Inflammatory macrophage treated with lipopolysaccharide for 4 hours (primary cell): ENCODE data around the gene GPX2.
A peak's percentile ranks its signal among the peaks of the same experiment; 100 is the strongest.

Experiments used
- DNase-seq: peaks from one replicate; pipeline ENCODE4 v3.0.0-alpha.2; 2020

The GPX2 gene

DNA sequence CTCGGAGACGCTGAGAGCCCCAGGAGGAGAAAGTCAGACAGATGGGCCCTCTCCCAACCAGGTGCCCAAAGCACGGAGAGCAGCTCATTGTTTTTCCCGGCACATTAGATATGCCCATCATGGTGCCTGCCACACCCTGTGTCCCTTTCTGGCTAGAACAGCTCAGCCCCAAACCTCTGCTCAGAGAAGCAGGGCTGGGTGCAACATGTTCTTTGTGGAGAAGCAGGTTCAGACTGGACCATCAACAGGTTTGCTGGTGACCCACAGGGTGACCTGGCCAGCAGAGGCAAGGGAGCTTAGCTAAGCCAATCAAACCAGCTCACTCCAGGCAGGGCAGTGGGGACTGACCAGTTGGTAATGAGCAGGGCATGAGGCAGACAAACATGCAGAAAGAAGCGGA lies 16.2 kb upstream of the GPX2 start:
- no peak for DNase-seq

DNA sequence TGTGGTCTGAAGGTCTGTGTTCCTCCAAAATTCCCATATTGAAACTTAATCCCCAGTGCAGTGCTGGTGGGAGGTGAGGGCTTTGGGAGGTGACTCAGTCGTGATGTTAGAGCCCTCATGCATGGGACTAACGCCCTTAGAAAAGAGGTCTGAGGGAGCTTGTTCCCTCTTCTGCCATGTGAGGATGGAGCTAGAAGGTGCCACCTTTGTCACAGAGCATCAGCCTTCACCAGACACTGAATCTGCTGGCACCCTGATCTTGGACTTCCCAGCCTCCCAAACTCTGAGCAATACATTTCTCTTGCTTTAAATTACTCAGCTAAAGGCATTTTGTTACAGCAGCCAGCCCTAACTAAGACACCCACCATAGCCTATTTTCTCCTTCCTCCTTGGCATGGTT lies 15.7 kb upstream of the GPX2 start:
- DNase-seq, result no peak

DNA sequence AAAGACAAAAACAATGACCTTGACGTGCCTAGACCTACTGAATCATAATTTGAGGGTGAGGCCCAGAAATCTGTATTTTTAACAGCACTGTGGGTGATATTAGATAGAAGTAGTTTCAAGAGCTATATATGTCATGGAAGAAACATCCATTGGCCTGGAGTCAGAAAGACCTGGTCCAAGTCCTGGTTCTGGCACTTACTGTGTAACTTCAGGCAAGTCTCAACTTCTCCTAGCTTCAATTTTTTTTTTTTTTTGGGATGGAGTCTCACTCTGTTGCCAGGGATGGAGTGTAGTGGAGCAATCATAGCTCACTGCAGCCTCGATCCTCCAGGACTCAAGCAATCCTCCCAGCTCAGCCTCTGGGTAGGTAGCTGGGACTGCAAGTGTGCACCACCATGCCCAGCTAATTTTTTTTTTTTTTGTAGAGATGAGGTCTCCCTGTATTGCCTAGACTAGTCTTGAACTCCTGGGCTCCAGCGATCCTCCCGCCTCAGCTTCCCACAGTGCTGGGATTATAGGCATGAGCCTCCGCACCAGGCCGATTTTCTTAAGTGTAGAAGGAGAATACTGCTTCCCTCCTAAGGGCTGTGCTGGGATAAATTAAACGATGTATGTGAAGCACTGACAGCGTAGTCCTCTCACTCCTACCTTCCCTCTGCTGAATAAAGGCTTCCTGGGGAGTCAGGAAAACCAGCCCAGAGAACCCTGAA lies 14.3 kb upstream of the GPX2 start:
- DNase-seq, result no peak

GRCh38 chr14:64955297-64955696 lies 12.8 kb upstream of the GPX2 start:
- DNase-seq, result no peak

DNA sequence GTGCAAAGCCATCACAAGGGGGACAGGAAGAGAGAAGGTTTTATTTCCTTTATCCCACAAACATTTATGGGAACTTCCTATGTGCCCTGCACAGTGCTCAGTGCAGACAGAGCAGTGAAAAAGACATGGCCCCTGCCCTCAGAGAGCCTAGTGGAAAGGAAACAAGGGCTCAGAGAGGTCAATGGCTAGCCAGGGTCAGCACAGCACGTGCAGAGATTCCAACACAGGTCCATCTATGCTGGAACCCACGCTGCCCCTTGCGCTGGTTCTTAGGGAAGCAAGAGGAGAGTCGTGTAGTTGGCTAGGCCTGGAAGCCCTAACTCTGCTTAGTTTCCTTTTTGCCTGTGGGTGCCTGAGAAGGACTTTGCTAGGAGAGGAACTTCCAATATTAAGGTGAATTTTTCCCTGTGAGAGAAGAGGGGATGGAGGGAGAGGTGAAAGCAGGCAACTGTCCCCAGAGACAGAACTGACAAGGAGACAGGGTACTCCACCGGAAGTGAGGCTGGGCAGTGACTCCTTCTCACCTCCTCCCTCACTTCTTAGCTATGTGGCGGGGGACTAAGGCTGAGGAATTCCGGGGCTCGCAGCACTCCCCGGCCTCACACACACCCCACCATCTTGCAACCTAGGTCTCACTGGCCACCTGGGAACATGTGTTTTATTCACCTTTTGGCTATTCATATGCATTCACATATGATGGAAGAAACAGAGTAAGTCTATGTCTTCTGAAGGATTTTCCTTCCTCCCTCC lies 12.1 kb upstream of the GPX2 start:
- DNase-seq, result no peak

- no peak for DNase-seq
These were observed 11.1 kb upstream of the GPX2 start for GRCh38 chr14:64953661-64954060.

DNA sequence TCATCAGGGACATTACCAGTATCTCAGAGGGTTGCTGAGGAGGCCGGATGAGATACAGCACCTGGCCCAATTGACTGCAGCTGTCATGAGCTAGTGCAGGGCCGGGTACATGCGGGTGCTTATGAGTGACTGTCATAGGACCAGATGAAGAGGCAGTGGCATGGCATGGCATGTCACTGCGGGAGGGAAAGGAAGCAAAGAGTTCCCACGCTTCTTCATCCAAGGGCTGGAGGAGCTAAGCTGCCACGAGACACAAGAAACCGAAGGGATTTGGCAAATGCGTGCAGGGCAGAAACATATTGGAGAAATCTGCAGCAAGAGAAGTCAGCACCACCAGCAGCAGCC lies 10.7 kb upstream of the GPX2 start:
- no peak for DNase-seq

DNA sequence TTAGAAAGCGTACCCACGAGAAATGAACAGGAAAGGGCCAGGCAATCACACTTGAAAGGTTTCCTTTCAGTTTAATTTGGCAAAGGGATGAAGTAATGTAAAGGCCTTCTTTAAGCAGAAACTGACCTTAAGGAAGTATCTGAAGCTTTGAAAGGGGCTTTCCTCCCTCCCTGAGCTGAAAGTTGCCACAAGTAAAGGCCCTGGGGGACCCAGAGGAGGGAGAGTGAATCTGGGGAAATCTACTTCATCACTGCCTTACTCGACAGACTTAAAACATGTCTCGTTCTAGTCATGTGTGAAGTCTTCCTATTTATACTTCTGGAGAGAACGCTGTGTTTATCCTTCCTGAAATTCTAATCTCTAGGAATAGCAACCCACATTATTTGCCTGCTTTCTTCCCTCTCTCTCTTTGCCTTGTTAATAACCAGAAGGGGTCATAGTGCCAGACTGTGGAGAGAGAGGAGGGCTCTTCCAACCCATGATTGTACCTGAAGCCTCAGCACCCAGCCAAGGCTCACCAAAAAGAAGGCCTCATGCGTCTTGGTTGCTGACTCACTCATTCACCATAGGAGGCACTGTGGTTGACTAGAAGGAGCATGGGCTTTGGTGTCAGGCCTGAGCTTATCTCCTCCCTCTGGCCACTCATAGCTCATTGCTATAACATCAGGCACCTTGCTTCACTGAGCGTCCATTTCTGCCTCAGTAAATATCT lies 10.2 kb upstream of the GPX2 start:
- DNase-seq, result peak; percentile 7

GRCh38 chr14:64951724-64952123 lies 9.2 kb upstream of the GPX2 start:
- no peak for DNase-seq

DNA sequence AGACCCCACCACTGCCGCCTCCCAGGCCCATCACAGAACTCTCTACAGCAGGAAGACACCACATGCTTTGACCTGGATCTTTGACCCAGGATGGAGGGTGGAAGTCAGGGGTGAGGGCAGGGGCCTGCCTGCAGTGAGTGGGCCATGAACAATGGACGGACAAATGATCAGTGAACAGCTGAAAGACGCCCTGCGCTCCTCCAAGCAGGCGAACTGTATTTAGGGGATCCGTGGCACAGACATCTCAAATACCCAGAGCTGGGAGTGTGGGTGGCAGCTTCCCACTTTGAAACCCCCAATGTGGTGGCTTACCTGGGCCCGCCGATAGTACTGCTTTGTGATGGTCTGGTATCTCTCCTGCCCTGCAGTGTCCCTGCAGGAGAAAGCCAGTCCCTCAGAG lies 8.7 kb upstream of the GPX2 start:
- no peak for DNase-seq

GRCh38 chr14:64950889-64951288 lies 8.3 kb upstream of the GPX2 start:
- no peak for DNase-seq

DNA sequence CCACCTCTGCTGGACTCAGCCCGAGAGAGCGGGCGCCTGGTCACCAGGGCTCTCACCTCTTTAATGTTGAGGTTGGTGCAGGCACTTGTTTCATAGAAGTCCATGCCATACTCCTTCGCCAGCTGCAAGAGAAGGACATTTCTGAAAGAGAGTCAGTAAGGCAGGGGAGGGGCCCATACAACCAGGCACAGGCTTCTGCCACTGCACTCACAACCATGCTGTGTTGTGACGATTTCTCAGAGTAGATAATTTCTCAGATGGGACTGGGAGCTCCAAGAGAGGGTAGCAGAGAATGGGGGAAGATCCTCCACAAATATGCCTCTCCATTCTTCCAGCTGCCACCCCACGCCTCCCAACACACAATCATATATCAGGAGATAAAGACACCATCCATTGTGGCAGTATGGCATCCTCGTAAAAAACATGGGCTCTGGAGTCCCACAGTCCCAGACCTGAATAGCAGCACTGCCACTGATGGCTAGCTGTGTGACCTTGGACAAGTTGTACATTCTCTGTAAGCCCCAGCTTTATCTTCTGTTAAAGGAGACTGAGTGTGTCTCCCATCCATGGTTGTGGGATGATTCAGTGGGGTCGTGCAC lies 6.2 kb upstream of the GPX2 start:
- no peak for DNase-seq

GRCh38 chr14:64947710-64948611 lies 5.4 kb upstream of the GPX2 start:
- DNase-seq, result no peak

- no peak for DNase-seq
These were observed 3.9 kb upstream of the GPX2 start for GRCh38 chr14:64946310-64947045.

GRCh38 chr14:64945431-64946178 lies 3.1 kb upstream of the GPX2 start:
- DNase-seq, result no peak

DNA sequence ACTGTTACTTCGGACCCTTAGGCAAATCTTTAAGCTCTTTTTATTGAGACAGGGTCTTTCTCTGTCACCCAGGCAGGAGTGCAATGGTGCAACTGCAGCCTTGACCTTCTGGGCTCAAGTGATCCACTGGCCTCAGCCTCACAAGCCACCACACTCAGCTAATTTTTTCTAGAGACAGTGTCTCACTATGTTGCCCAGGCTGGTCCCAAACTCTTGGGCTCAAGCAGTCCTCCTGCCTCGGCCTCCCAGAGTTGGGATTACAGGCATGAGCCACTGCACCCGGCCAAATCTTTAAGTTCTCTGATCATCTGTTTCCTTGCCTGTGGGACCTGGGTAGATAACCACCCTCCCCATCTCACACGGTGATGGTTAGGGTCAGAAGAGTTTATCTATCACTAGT lies 2.3 kb upstream of the GPX2 start:
- no peak for DNase-seq

- no peak for DNase-seq
These were observed 1.5 kb upstream of the GPX2 start for GRCh38 chr14:64944041-64944440.

DNA sequence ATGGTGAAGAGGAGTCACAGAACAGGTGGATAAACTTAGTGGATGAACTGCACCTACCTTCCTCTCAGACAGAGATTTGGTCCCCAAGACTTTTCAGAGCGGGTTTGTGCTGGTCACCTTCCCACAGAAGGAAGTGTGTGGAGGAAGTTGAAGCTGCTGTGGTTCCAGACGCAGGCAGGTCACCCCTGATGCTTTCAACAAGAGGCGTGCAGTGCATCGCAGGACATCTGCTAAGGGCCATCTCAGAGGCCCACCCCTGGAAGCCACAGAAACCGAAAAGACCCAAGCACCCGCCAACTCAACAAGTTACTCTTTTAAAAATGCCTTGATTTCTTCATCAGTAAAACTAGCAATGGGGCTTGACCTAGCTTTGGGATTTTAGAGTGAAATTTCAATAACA lies 1.0 kb upstream of the GPX2 start:
- no peak for DNase-seq

DNA sequence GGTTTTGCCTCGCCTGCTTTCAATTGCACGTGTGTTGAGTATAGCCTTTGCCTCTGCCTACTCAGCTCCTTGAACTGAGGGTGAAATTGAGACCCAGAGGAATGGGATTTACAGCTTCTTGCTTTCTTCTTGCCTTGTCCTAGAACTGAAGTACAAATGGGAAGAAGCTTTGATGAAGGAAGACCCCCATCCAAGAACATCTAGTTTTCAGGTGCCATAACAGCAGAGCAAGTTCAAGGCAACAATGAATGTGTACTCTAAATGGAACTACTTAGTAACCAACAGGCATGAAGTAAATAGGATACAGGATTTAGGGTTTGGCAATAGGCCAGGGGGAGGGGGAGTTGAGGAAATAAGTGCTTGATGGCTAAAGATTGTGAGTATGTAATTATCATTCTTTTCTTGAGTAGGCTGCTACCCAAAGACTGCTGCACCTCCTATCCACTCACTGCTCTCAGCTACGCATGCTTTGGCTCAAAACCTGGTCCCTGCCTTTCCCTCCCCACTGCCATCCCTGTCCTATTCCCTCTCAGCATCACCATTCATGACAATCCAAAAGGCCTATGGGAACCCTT lies 2.1 kb downstream of the GPX2 start:
- no peak for DNase-seq

GRCh38 chr14:64939817-64940190 lies 2.7 kb downstream of the GPX2 start:
- no peak for DNase-seq
